Measurements from ENCODE around the gene LMLN.

DNA sequence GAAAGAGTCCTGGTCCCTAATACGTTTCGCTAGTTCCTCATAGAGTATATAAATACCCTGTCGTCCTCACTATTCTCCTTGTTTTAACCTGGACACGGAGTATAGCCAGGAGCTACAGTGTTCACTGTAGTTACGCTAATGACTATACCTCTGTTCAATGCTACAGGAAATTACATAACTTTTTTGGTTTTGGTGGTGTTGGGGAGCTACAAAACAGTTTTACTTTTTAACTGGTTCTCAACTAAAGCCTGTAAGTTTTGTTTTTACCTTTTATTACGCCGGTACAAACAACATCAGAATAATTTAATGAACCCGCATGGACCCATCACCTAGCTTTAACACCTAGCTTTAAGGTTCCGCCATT is 1.5 kb downstream of the LMLN start:
- TF ChIP-seq, protein P1, sequence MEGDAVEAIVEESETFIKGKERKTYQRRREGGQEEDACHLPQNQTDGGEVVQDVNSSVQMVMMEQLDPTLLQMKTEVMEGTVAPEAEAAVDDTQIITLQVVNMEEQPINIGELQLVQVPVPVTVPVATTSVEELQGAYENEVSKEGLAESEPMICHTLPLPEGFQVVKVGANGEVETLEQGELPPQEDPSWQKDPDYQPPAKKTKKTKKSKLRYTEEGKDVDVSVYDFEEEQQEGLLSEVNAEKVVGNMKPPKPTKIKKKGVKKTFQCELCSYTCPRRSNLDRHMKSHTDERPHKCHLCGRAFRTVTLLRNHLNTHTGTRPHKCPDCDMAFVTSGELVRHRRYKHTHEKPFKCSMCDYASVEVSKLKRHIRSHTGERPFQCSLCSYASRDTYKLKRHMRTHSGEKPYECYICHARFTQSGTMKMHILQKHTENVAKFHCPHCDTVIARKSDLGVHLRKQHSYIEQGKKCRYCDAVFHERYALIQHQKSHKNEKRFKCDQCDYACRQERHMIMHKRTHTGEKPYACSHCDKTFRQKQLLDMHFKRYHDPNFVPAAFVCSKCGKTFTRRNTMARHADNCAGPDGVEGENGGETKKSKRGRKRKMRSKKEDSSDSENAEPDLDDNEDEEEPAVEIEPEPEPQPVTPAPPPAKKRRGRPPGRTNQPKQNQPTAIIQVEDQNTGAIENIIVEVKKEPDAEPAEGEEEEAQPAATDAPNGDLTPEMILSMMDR (IDR thresholded peaks at IDR 0.05): no peak
- no peak for TF ChIP-seq POLR2A (IDR thresholded peaks at IDR 0.05)

Data from body of pancreas (tissue), 4 donors.